CD14-positive monocyte (primary cell): ENCODE data around the gene SRSF7. TPM values are rescaled to one million over a fixed set of nuclear protein-coding genes. Genes with fewer than 3 reads are reported as not detected.

Experiments
- DNase-seq, 3 donors: peaks; one replicate each; pipeline ENCODE4 v3.0.0-alpha.2; 2011 to 2022
- H2AFZ ChIP-seq: 2 replicates; pipeline ENCODE4 v1.6.0; 2012; ENCODE audit warnings: mild to moderate bottlenecking, low read depth, low read length, inconsistent platforms; ENCODE audit not compliant: insufficient read depth, poor library complexity, severe bottlenecking
- H3K27ac ChIP-seq, 2 donors: 1 replicate in 1 of 2; 2 replicates in 1 of 2; pipeline ENCODE4 v1.5.1; 2012 to 2013; ENCODE audit warnings: low read length in 2 of 2, control low read depth in 1 of 2, inconsistent platforms in 1 of 2, low read depth in 1 of 2, mild to moderate bottlenecking in 1 of 2
- H3K27me3 ChIP-seq, 2 donors: one replicate each; pipeline versions ENCODE4 v1.6.0 to v1.6.1; 2011 to 2013; ENCODE audit warnings: low read length in 2 of 2; ENCODE audit not compliant: control insufficient read depth in 2 of 2, insufficient read depth in 2 of 2
- H3K36me3 ChIP-seq, 2 donors: replicated peaks in 1 of 2; 1 replicate in 1 of 2; 2 replicates in 1 of 2; pipeline versions ENCODE4 v1.5.1 to v1.6.1; 2012 to 2013; ENCODE audit warnings: low read length in 2 of 2, control low read depth in 1 of 2, inconsistent platforms in 1 of 2, mild to moderate bottlenecking in 1 of 2; ENCODE audit not compliant: insufficient read depth in 2 of 2, control insufficient read depth in 1 of 2
- H3K4me1 ChIP-seq, 2 donors: 1 replicate in 1 of 2; 2 replicates in 1 of 2; pipeline versions ENCODE4 v1.5.1 to v1.6.1; 2012 to 2013; ENCODE audit warnings: low read length in 2 of 2, control low read depth in 1 of 2, inconsistent platforms in 1 of 2, mild to moderate bottlenecking in 1 of 2, moderate library complexity in 1 of 2; ENCODE audit not compliant: insufficient read depth in 2 of 2, control insufficient read depth in 1 of 2
- H3K4me2 ChIP-seq: replicated peaks from 2 replicates; pipeline ENCODE3; 2012; ENCODE audit warnings: low read length, moderate library complexity, mild to moderate bottlenecking; ENCODE audit not compliant: poor library complexity, severe bottlenecking; ENCODE audit errors: extremely low read depth
- H3K4me3 ChIP-seq, 3 experiments: fragments of 200-600 bp in 1 of 3; sonication (generic) in 1 of 3; replicated peaks in 1 of 3; 1 replicate in 2 of 3; 2 replicates in 1 of 3; pipeline ENCODE4 v1.5.1; 2011 to 2013; ENCODE audit warnings: low read length in 3 of 3, mild to moderate bottlenecking in 3 of 3, control low read depth in 2 of 3, low read depth in 2 of 3, inconsistent platforms in 1 of 3, moderate library complexity in 1 of 3
- H3K79me2 ChIP-seq: 2 replicates; pipeline ENCODE4 v1.6.0; 2012; ENCODE audit warnings: mild to moderate bottlenecking, control low read depth, inconsistent platforms, low read length, moderate library complexity; ENCODE audit not compliant: insufficient read depth
- H3K9ac ChIP-seq: 2 replicates; pipeline ENCODE4 v1.6.0; 2017; ENCODE audit warnings: low read length, mild to moderate bottlenecking; ENCODE audit not compliant: insufficient read depth, poor library complexity, severe bottlenecking
- H3K9me3 ChIP-seq, 2 donors: replicated peaks in 1 of 2; 1 replicate in 1 of 2; 2 replicates in 1 of 2; pipeline versions ENCODE4 v1.5.1 to v1.6.1; 2012 to 2013; ENCODE audit warnings: low read length in 2 of 2, control low read depth in 1 of 2; ENCODE audit not compliant: control insufficient read depth in 1 of 2, insufficient read depth in 1 of 2
- H4K20me1 ChIP-seq: 2 replicates; pipeline ENCODE4 v1.6.0; 2012; ENCODE audit warnings: mild to moderate bottlenecking, low read length, control low read depth, moderate library complexity; ENCODE audit not compliant: insufficient read depth
- H3K27ac Mint-ChIP-seq, 7 donors: one replicate each; pipeline ENCODE4 v1.8.0; 2020; ENCODE audit warnings: mild to moderate bottlenecking in 7 of 7, mixed read lengths in 7 of 7, moderate library complexity in 6 of 7, inconsistent platforms in 2 of 7
- H3K27me3 Mint-ChIP-seq, 3 donors: one replicate each; pipeline ENCODE4 v1.8.0; 2021 to 2022; ENCODE audit warnings: low read depth in 3 of 3, mild to moderate bottlenecking in 3 of 3, mixed read lengths in 3 of 3, moderate library complexity in 3 of 3, inconsistent platforms in 1 of 3
- H3K36me3 Mint-ChIP-seq, 2 donors: one replicate each; pipeline ENCODE4 v1.8.0; 2020; ENCODE audit warnings: mixed read lengths in 2 of 2, inconsistent platforms in 1 of 2, mild to moderate bottlenecking in 1 of 2
- H3K4me1 Mint-ChIP-seq: one replicate; pipeline ENCODE4 v1.8.0; 2020; ENCODE audit warnings: mild to moderate bottlenecking, mixed read lengths
- H3K4me3 Mint-ChIP-seq, 2 donors: one replicate each; pipeline ENCODE4 v1.8.0; 2020; ENCODE audit warnings: mild to moderate bottlenecking in 2 of 2, mixed read lengths in 2 of 2, moderate library complexity in 1 of 2
- H3K9me3 Mint-ChIP-seq, 7 donors: one replicate each; pipeline ENCODE4 v1.8.0; 2020 to 2022; ENCODE audit warnings: mixed read lengths in 7 of 7, mild to moderate bottlenecking in 6 of 7, moderate library complexity in 6 of 7, inconsistent platforms in 2 of 7
- WGBS: methylation state at CpG from one replicate; pipeline ENCODE4 v1.1.5; 2013; ENCODE audit warnings: missing lambda C conversion rate; ENCODE audit not compliant: insufficient coverage; 5-methylcytosine and 5-hydroxymethylcytosine counted together
- intact Hi-C, 2 donors: fragments of 100-400 bp; cut with micrococcal nuclease; formaldehyde crosslinking; loops; one replicate each; pipeline versions ENCODE4 v1.15.0 to v1.15.1; 2023
- polyA plus RNA-seq, 3 donors: library from polyadenylated mRNA; depleted of rRNA in 1 of 3; unstranded in 2 of 3; stranded (reverse) in 1 of 3; fragments of 300-500 nt in 2 of 3; fragments of >200 nt in 1 of 3; fragmentation: Illumina TruSeq in 2 of 3; gene quantifications; 1 replicate in 2 of 3; 2 replicates in 1 of 3; pipeline ENCODE4 v1.2.3, GENCODE V29; 2012 to 2021
- TF ChIP-seq, protein P1 (sequence below): fragments of 200-600 bp; IDR thresholded peaks from one replicate; pipeline ENCODE4 v1.8.0; 2022; ENCODE audit warnings: antibody characterized with exemption, mild to moderate bottlenecking

Gene SRSF7
- polyA plus RNA-seq, 3 donors: 226 to 299 (median 246) TPM

DNA sequence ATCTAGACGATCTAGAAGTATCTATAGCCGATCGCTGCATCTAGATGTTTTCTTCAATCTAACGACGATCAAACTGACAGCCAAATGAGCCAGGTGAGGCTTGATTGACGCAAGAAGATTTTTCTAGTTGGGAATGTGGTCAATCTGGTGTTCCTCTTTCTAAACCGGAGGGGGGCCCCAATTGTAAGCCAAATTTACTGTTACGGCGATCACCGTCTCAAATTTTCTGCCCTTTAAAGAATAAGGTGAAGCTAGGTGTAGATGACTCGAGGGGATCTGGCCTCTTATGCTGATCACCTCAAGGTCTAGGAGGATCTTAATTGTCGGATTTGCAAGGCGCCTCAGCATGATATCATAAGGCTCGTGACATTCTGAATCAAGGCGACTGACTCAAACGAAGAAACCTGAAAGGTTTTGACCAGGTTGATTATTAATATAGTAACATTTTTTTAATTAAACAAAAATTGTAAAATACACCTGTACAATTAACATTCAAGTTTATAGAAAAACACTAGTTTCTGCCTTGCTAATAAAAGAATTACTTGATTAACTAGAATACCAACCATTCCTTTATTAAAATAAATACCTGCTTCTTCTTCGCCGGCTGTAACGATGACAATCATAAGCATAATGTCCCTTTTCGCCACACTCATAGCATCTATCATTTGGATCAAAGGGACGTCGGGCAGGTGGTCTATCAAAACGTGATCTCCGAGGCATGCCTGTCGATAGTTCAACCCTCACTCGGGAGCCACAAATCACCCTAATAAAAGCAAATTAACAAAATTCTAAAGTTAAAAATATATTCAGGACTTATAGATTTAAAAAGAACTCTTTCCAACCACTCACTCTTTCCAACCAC lies 2.0 kb downstream of the SRSF7 start:
- H3K79me2 ChIP-seq: peaks cover 69% of the 10 kb centered on the region
- peaks cover 70% of the 10 kb centered on the region for H4K20me1 ChIP-seq
- peaks cover 0 to 3% (median 0%) of the 10 kb centered on the region in 7 donors for H3K9me3 Mint-ChIP-seq
- DNase-seq: no peak
- H3K4me1 ChIP-seq: peaks cover 35 to 46% of the 10 kb centered on the region in 2 donors
- H2AFZ ChIP-seq: no peak overlapping the region
- H3K9ac ChIP-seq: no peak overlapping the region
- no peaks in the 10 kb centered on the region for H3K27me3 ChIP-seq
- H3K4me2 ChIP-seq: peak overlapping the region; percentile 95
- peaks cover 53 to 56% of the 10 kb centered on the region in 2 donors for H3K36me3 ChIP-seq
- H3K27ac Mint-ChIP-seq: peak overlapping the region in 4 of 7 donors; percentile 51 to 74 (median 58)
- peaks cover 0 to 3% (median 0%) of the 10 kb centered on the region in 3 donors for H3K27me3 Mint-ChIP-seq
- WGBS: 63% methylated on average over 15 of the region's 26 CpGs
- H3K4me3 ChIP-seq: peak overlapping the region; percentile 76 to 99 (median 84)
- intact Hi-C loops: loop anchor here in 1 of 2 donors (10.0 kb wide), 1 partner anchor 434 kb away; no protein-coding TSS in a partner anchor
- no peak overlapping the region for H3K27ac ChIP-seq
- TF ChIP-seq, protein P1, sequence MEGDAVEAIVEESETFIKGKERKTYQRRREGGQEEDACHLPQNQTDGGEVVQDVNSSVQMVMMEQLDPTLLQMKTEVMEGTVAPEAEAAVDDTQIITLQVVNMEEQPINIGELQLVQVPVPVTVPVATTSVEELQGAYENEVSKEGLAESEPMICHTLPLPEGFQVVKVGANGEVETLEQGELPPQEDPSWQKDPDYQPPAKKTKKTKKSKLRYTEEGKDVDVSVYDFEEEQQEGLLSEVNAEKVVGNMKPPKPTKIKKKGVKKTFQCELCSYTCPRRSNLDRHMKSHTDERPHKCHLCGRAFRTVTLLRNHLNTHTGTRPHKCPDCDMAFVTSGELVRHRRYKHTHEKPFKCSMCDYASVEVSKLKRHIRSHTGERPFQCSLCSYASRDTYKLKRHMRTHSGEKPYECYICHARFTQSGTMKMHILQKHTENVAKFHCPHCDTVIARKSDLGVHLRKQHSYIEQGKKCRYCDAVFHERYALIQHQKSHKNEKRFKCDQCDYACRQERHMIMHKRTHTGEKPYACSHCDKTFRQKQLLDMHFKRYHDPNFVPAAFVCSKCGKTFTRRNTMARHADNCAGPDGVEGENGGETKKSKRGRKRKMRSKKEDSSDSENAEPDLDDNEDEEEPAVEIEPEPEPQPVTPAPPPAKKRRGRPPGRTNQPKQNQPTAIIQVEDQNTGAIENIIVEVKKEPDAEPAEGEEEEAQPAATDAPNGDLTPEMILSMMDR: no peak
- H3K36me3 Mint-ChIP-seq: peaks cover 55 to 59% of the 10 kb centered on the region in 2 donors
- H3K4me1 Mint-ChIP-seq: peaks cover 46% of the 10 kb centered on the region
- H3K4me3 Mint-ChIP-seq: peak overlapping the region; percentile 99 to 100
- no peaks in the 10 kb centered on the region for H3K9me3 ChIP-seq

DNA sequence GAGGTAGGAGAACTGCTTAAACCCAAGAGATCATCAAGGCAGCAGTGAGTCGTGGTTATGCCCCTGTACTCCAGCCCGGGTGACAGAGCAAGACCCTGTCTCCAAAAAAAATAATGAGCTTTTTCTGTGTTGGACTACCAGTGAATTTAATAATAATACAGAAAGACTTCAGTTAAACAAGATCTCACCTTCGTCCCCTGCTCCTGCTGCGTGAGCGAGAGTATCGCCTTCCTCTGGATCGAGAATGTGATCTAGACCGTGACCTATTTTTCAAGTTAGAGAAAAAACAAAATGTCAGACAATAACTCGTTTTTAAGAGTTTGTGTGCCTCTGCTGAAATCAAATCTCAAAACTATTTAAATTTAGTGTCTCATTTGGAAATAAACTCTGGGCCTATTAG lies 2.8 kb downstream of the SRSF7 start:
- Histone ChIP-seq H3K4me2 (no peak overlapping the region), H3K9ac (no peak overlapping the region), H3K4me3 (no peak overlapping the region), H3K4me1 (peaks cover 32 to 46% of the 10 kb centered on the region in 2 donors), H3K79me2 (peaks cover 77% of the 10 kb centered on the region), H2AFZ (no peak overlapping the region), H3K36me3 (peaks cover 61 to 64% of the 10 kb centered on the region in 2 donors), H4K20me1 (peaks cover 77% of the 10 kb centered on the region), H3K27me3 (no peaks in the 10 kb centered on the region), H3K27ac (peak overlapping the region in 1 of 2 donors; percentile 1), H3K9me3 (no peaks in the 10 kb centered on the region)
- peaks cover 42% of the 10 kb centered on the region for H3K4me1 Mint-ChIP-seq
- H3K4me3 Mint-ChIP-seq: no peak overlapping the region
- peaks cover 0 to 3% (median 0%) of the 10 kb centered on the region in 3 donors for H3K27me3 Mint-ChIP-seq
- H3K36me3 Mint-ChIP-seq: peaks cover 59 to 67% of the 10 kb centered on the region in 2 donors
- DNase-seq: no peak
- TF ChIP-seq, protein P1: no peak
- H3K9me3 Mint-ChIP-seq: peaks cover 0 to 3% (median 0%) of the 10 kb centered on the region in 7 donors
- intact Hi-C loops: loop anchor here in 1 of 2 donors (10.0 kb wide), 1 partner anchor 434 kb away; no protein-coding TSS in a partner anchor
- H3K27ac Mint-ChIP-seq: peak overlapping the region in 6 of 7 donors; percentile 16 to 87 (median 53)
- 95% methylated on average over 4 of the region's 9 CpGs for WGBS
